HL-60 (cell line): Measurements from ENCODE around the gene KIF3C.

Source experiments
- DNase-seq, 2 experiments: peaks; one replicate each; pipeline ENCODE4 v3.0.0-alpha.2; 2010 to 2020; ENCODE audit warnings: low read depth in 1 of 2, low spot score in 1 of 2
- H3K27ac ChIP-seq: fragments of 250-450 bp; sonication (Bioruptor Pico); replicated peaks from 2 replicates; pipeline ENCODE4 v1.5.1; 2020; ENCODE audit warnings: mild to moderate bottlenecking, moderate library complexity
- H3K27me3 ChIP-seq: fragments of 250-450 bp; sonication (Bioruptor Pico); 2 replicates; pipeline ENCODE4 v1.5.1; 2021; ENCODE audit warnings: mild to moderate bottlenecking, moderate library complexity; ENCODE audit not compliant: insufficient read depth, poor library complexity, severe bottlenecking
- H3K4me3 ChIP-seq: replicated peaks from 2 replicates; pipeline ENCODE4 v1.5.1; 2011; ENCODE audit warnings: mild to moderate bottlenecking, control low read depth, low read length; ENCODE audit not compliant: insufficient read depth
- GABPA ChIP-seq: IDR thresholded peaks from 2 replicates; pipeline ENCODE4 v1.6.1; 2012; ENCODE audit warnings: low read depth
- POLR2AphosphoS5 ChIP-seq: IDR thresholded peaks from 2 replicates; pipeline ENCODE4 v1.6.1; 2012; ENCODE audit warnings: low read depth
- SPI1 ChIP-seq: IDR thresholded peaks from 2 replicates; pipeline ENCODE4 v1.6.1; 2012; ENCODE audit warnings: low read depth, mild to moderate bottlenecking, borderline replicate concordance
- TF ChIP-seq, protein P1 (sequence below): IDR thresholded peaks from 2 replicates; pipeline ENCODE4 v1.6.1; 2012; ENCODE audit warnings: low read depth; ENCODE audit not compliant: insufficient replicate concordance
- TF ChIP-seq, protein P2 (sequence below): IDR thresholded peaks from one replicate; pipeline ENCODE4 v1.5.1; 2011; ENCODE audit warnings: low read length, control low read depth, inconsistent platforms; ENCODE audit not compliant: insufficient read depth

The KIF3C gene

DNA sequence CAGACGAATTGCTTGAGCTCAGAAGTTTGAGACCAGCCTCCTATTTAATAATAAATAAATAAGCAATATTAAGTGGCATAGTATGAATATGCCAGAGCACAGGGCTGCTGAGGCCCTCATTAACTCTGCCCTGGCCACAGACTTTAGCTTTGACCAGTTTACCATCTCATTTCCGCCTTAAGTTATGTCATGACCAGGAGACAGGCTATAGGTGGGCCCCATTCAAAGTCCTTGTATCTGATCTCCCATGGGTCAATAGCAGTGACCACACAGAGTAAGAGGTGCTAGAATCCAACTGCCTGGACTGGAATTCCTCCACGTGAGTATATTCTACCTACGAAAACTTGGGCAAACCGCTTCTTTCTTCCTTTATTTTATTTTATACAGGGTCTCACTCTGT, 90.6 kb downstream of the KIF3C start:
- Histone ChIP-seq H3K27me3 (no peaks in the 10 kb centered on the region), H3K27ac (no peak overlapping the region), H3K4me3 (no peak overlapping the region)
- DNase-seq = no peak
- TF ChIP-seq, protein P1, sequence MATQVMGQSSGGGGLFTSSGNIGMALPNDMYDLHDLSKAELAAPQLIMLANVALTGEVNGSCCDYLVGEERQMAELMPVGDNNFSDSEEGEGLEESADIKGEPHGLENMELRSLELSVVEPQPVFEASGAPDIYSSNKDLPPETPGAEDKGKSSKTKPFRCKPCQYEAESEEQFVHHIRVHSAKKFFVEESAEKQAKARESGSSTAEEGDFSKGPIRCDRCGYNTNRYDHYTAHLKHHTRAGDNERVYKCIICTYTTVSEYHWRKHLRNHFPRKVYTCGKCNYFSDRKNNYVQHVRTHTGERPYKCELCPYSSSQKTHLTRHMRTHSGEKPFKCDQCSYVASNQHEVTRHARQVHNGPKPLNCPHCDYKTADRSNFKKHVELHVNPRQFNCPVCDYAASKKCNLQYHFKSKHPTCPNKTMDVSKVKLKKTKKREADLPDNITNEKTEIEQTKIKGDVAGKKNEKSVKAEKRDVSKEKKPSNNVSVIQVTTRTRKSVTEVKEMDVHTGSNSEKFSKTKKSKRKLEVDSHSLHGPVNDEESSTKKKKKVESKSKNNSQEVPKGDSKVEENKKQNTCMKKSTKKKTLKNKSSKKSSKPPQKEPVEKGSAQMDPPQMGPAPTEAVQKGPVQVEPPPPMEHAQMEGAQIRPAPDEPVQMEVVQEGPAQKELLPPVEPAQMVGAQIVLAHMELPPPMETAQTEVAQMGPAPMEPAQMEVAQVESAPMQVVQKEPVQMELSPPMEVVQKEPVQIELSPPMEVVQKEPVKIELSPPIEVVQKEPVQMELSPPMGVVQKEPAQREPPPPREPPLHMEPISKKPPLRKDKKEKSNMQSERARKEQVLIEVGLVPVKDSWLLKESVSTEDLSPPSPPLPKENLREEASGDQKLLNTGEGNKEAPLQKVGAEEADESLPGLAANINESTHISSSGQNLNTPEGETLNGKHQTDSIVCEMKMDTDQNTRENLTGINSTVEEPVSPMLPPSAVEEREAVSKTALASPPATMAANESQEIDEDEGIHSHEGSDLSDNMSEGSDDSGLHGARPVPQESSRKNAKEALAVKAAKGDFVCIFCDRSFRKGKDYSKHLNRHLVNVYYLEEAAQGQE = no peak
- TF ChIP-seq GABPA = no peak

DNA sequence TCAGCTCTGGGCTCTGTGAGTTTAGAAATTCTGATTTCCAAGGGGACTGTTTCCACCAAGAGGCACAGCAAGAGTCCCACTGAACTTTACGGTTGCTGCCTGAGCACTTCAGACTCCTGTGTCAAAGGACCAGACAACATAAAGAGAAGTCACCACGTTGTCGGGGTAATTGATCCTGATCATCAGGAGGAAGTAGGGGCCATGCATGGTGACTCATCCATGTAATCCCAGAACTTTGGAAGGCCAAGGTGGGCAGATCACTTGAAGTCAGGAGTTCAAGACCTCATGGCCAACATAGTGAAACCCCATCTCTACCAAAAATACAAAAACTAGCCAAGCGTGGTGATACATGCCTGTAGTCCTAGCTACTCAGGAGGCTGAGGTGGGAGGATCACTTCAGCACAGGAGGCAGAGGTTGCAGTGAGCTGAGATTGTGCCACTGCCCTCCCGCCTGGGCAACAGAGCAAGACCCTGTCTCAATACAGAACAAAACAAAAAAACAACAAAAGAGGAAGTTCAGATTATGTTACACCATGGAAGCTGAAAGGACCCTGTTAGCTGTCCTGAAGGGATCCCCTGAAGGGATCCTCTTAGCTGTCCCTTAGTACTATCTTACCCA, 94.6 kb downstream of the KIF3C start:
- no peak for TF ChIP-seq POLR2AphosphoS5
- no peak for TF ChIP-seq SPI1
- TF ChIP-seq, protein P1 = no peak
- TF ChIP-seq, protein P2, sequence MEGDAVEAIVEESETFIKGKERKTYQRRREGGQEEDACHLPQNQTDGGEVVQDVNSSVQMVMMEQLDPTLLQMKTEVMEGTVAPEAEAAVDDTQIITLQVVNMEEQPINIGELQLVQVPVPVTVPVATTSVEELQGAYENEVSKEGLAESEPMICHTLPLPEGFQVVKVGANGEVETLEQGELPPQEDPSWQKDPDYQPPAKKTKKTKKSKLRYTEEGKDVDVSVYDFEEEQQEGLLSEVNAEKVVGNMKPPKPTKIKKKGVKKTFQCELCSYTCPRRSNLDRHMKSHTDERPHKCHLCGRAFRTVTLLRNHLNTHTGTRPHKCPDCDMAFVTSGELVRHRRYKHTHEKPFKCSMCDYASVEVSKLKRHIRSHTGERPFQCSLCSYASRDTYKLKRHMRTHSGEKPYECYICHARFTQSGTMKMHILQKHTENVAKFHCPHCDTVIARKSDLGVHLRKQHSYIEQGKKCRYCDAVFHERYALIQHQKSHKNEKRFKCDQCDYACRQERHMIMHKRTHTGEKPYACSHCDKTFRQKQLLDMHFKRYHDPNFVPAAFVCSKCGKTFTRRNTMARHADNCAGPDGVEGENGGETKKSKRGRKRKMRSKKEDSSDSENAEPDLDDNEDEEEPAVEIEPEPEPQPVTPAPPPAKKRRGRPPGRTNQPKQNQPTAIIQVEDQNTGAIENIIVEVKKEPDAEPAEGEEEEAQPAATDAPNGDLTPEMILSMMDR = no peak
- Histone ChIP-seq H3K4me3 (no peak overlapping the region), H3K27me3 (no peaks in the 10 kb centered on the region), H3K27ac (no peak overlapping the region)
- DNase-seq = no peak

DNA sequence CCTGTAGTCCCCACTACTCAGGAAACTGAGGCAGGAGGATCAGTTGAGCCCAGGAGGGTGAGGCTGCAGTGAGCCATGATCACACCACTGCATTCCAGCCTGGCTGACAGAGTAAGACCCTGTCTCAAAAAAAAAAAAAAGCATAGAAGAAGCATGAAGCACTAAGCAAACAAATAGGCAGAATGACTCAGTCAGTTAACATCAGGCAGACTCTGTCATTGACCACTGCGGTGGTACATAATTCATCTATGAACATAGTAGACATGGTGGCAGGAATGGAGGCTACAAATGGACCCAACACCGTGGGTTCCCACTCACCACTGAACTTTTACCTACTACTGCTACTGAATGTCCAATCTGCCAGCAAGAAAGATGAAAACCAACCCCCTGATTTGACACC, 96.4 kb downstream of the KIF3C start:
- Histone ChIP-seq H3K27me3 (no peaks in the 10 kb centered on the region), H3K27ac (no peak overlapping the region), H3K4me3 (no peak overlapping the region)
- DNase-seq = no peak
- TF ChIP-seq POLR2AphosphoS5 (no peak), SPI1 (no peak)
- TF ChIP-seq, protein P1 = no peak

DNA sequence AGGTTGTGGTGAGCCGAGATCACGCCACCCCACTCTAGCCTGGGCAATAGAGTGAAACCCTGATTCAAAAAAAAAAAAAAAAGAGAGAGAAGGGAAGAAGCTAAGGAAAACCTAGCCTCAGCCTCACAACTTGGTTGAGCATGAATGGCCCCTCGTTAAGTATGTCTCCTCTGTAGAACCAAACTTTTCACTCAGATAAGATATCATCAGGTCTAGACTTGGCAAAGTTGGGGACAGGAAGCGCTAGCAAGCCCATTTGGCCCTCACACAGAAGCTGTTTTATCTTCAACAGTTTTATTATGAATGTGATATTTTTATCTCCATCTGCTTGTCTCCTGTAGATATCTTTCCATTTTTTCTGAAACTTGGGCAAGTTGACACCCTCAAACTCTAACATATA, 100.5 kb downstream of the KIF3C start:
- no peaks in the 10 kb centered on the region for H3K27me3 ChIP-seq
- TF ChIP-seq, protein P2 = no peak
- TF ChIP-seq POLR2AphosphoS5 (no peak), SPI1 (no peak), GABPA (no peak)
- TF ChIP-seq, protein P1 = no peak
- H3K4me3 ChIP-seq = no peak overlapping the region
- DNase-seq = no peak
- no peak overlapping the region for H3K27ac ChIP-seq
